C4-2B (cell line): Measurements from ENCODE around the gene IRF8.

Source experiments
- H3K27ac ChIP-seq: fragments of 450-650 bp; 2 replicates; pipeline ENCODE4 v1.5.1; 2017
- ZFX ChIP-seq: fragments of 450-650 bp; IDR thresholded peaks from 2 replicates; pipeline ENCODE4 v1.6.1; 2017
- TF ChIP-seq, protein P1 (sequence below): fragments of 450-650 bp; conservative IDR thresholded peaks from 2 replicates; pipeline ENCODE4 v1.5.1; 2017; ENCODE audit warnings: mild to moderate bottlenecking

IRF8 gene

GRCh38 chr16:85917012-85917411 is 18.1 kb downstream of the IRF8 start:
- no peak overlapping the region for H3K27ac ChIP-seq
- TF ChIP-seq, protein P1, sequence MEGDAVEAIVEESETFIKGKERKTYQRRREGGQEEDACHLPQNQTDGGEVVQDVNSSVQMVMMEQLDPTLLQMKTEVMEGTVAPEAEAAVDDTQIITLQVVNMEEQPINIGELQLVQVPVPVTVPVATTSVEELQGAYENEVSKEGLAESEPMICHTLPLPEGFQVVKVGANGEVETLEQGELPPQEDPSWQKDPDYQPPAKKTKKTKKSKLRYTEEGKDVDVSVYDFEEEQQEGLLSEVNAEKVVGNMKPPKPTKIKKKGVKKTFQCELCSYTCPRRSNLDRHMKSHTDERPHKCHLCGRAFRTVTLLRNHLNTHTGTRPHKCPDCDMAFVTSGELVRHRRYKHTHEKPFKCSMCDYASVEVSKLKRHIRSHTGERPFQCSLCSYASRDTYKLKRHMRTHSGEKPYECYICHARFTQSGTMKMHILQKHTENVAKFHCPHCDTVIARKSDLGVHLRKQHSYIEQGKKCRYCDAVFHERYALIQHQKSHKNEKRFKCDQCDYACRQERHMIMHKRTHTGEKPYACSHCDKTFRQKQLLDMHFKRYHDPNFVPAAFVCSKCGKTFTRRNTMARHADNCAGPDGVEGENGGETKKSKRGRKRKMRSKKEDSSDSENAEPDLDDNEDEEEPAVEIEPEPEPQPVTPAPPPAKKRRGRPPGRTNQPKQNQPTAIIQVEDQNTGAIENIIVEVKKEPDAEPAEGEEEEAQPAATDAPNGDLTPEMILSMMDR = no peak; the same call in 1 of the 2 replicates
- no peak for TF ChIP-seq ZFX

GRCh38 chr16:85917959-85918358 is 19.0 kb downstream of the IRF8 start:
- TF ChIP-seq, protein P1 = no peak
- TF ChIP-seq ZFX = no peak
- no peak overlapping the region for H3K27ac ChIP-seq

- H3K27ac ChIP-seq = no peak overlapping the region
- no peak for TF ChIP-seq ZFX
- TF ChIP-seq, protein P1 = no peak
Observed at GRCh38 chr16:85918436-85918835, 19.5 kb downstream of the IRF8 start.

DNA sequence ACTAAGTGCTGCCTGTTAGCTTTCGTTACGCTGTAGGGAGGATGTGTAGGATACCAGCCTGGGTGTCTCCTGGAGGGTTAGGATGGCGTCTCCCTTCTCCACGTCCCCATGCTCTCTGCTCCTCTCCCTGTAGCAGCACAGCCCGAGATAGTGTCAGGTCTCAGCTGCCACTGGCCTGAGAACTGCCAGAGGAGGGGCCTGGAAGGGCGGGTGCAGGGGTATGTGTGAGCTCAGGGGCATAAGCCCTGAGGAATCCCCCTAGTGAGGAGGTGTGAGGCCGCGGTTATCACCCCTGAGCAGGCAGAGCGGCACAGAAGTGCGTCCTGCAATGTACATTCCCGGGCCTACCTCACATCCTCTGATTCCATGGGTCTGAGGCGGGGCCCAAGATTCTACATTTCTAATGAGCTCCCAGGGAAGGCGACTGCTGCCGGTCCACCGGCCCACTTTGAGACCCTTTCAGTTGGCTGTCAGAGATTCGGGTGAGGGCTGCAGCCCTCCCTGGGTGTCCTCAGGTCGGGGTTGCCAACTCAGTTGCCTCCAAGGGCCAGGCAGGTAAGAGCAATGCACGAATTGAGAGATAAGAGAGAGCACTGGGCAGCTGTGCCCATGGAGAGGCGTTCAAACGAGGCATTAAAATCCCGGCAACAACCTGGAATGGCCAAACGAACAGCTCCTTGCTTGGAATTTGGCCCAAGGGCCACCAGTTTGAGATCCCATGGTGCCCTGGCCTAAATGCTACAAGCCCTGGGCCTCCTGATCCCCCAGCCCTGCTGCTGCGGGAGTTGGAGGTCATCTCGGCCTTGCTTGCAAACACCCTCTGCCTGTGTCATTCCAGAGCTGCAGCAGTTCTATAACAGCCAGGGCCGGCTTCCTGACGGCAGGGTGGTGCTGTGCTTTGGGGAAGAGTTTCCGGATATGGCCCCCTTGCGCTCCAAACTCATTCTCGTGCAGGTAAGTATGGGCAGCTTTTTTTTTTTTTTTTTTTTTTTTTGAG is 20.6 kb downstream of the IRF8 start:
- no peak overlapping the region for H3K27ac ChIP-seq
- TF ChIP-seq ZFX = no peak
- TF ChIP-seq, protein P1 = no peak

DNA sequence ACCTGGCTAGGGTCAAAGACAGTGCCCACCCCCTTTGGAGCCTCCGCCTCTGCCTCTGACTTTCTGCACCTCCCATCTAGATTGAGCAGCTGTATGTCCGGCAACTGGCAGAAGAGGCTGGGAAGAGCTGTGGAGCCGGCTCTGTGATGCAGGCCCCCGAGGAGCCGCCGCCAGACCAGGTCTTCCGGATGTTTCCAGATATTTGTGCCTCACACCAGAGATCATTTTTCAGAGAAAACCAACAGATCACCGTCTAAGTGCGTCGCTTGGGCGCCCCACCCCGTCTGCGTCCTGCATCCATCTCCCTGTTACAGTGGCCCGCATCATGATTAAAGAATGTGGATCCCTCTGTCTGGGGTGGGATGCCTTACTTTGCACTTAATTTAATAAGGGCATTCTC is 22.1 kb downstream of the IRF8 start:
- H3K27ac ChIP-seq = no peak overlapping the region
- TF ChIP-seq, protein P1 = no peak
- no peak for TF ChIP-seq ZFX

DNA sequence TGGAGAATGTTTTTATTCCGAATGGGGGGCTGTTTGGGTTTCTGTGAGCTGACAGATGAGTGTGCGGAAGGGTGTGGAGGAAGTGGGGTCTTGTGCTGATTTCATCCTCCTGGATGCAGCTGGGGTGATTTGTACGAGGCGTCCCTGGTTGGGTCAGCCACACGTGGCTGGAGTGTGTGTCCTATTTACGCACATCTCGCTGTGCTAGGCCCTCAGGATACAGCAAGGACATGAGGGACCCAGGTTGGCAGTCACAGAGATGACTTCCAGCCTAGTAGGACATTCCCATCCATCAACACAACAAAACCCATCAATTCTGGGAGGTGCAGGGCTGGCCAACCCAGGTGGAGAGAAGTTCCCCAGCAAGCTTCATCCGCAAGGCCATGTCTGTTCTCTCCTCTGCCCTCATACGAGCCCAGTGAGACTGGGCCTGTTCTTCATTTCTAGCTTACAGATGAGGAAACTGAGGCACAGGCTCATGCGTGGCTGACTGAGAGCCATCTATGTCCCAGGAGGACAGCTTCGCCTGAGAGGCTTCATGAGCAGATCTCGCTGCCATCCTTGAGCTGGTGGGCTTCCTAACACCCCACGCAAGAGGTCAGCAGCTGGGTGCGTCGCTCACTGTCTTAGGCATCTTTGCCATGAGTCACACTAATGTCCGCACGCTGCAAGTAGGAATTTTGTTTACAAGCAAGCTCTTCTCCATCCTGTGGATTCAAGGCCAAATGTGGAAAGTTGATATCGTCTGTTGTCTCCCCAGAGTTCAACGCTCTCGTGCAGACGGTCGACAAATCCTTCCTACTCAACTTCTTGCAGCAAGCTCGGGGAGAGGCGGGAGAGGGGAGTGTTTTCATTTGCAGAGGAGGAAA is 24.4 kb downstream of the IRF8 start:
- no peak overlapping the region for H3K27ac ChIP-seq
- TF ChIP-seq, protein P1 = no peak
- TF ChIP-seq ZFX = no peak
